PFSK-1 (cell line): ENCODE measurements around the gene KIF3B.

Experiments
- POLR2AphosphoS5 ChIP-seq: IDR thresholded peaks from 2 replicates; pipeline ENCODE4 v1.6.1; 2012; ENCODE audit warnings: low read depth, mild to moderate bottlenecking, control low read depth, low read length, moderate library complexity
- REST ChIP-seq, 2 experiments: IDR thresholded peaks; 2 replicates each; pipeline versions ENCODE4 v1.6.1 to v1.8.0; 2011 to 2012; ENCODE audit warnings: low read depth in 2 of 2, low read length in 2 of 2, control low read depth in 1 of 2, inconsistent platforms in 1 of 2, mild to moderate bottlenecking in 1 of 2, moderate library complexity in 1 of 2; ENCODE audit not compliant: insufficient read depth in 1 of 2
- SIN3A ChIP-seq: IDR thresholded peaks from 2 replicates; pipeline ENCODE4 v1.6.1; 2012; ENCODE audit warnings: mild to moderate bottlenecking, low read length, moderate library complexity, borderline replicate concordance; ENCODE audit not compliant: insufficient read depth
- TAF1 ChIP-seq: IDR thresholded peaks from 2 replicates; pipeline ENCODE4 v1.6.1; 2012; ENCODE audit warnings: low read length, control low read depth, borderline replicate concordance; ENCODE audit not compliant: insufficient read depth

GRCh38 chr20:32370897-32371296 lies 93.4 kb downstream of the KIF3B start:
- no peak for TF ChIP-seq POLR2AphosphoS5
- no peak for TF ChIP-seq REST (IDR thresholded peaks at IDR 0.05; ENCODE audit: insufficient read depth in 1 of 2, low read depth in 2 of 2, low read length in 2 of 2)
- TF ChIP-seq SIN3A = no peak
- TF ChIP-seq TAF1 = no peak
